CD8-positive, alpha-beta memory T cell (primary cell): ENCODE data around the gene CCL20. TPM values are rescaled to one million over a fixed set of nuclear protein-coding genes. Genes with fewer than 3 reads are reported as not detected.
A peak's percentile ranks its signal among the peaks of the same experiment; 100 is the strongest.

Experiments used
- CTCF ChIA-PET: fragments of 350-600 bp; sonication (Branson Sonifier 250); formaldehyde crosslinking; loops from one replicate; lab custom pipeline; 2021; ENCODE audit warnings: antibody characterized with exemption; lab: Charles Lee
- POLR2A ChIA-PET: fragments of 350-600 bp; sonication (Branson Sonifier 250); formaldehyde crosslinking; loops from one replicate; lab custom pipeline; 2021; ENCODE audit warnings: antibody characterized with exemption; lab: Charles Lee
- DNase-seq, 5 donors: peaks; one replicate each; pipeline versions ENCODE4 v3.0.0 to v3.0.0-alpha.2; 2020 to 2022; ENCODE audit warnings: mixed read lengths in 1 of 5
- H3K27ac ChIP-seq: one replicate; pipeline ENCODE4 v1.7.0; 2013; ENCODE audit warnings: low read depth, mild to moderate bottlenecking, low read length, moderate library complexity
- H3K27me3 ChIP-seq: 2 replicates; pipeline ENCODE4 v1.7.0; 2013; ENCODE audit warnings: low read length, mild to moderate bottlenecking; ENCODE audit not compliant: insufficient read depth, poor library complexity, severe bottlenecking
- H3K36me3 ChIP-seq: 2 replicates; pipeline ENCODE4 v1.7.0; 2013; ENCODE audit warnings: mild to moderate bottlenecking, low read length, moderate library complexity; ENCODE audit not compliant: insufficient read depth
- H3K4me1 ChIP-seq: 2 replicates; pipeline ENCODE4 v1.7.0; 2013; ENCODE audit warnings: mild to moderate bottlenecking, low read length, moderate library complexity; ENCODE audit not compliant: insufficient read depth
- H3K4me3 ChIP-seq: 2 replicates; pipeline ENCODE4 v1.7.0; 2013; ENCODE audit warnings: mild to moderate bottlenecking, low read length
- H3K9me3 ChIP-seq: 2 replicates; pipeline ENCODE4 v1.7.0; 2013; ENCODE audit warnings: mild to moderate bottlenecking, low read length
- H3K27ac Mint-ChIP-seq, 8 donors: one replicate each; pipeline ENCODE4 v1.8.0; 2020 to 2021; ENCODE audit warnings: mixed read lengths in 8 of 8, mild to moderate bottlenecking in 6 of 8, inconsistent platforms in 3 of 8, moderate library complexity in 3 of 8
- H3K27me3 Mint-ChIP-seq, 2 donors: one replicate each; pipeline ENCODE4 v1.8.0; 2020 to 2021; ENCODE audit warnings: mixed read lengths in 2 of 2, mild to moderate bottlenecking in 1 of 2, moderate library complexity in 1 of 2
- H3K36me3 Mint-ChIP-seq, 3 donors: one replicate each; pipeline ENCODE4 v1.8.0; 2020 to 2021; ENCODE audit warnings: mixed read lengths in 3 of 3, inconsistent platforms in 1 of 3, mild to moderate bottlenecking in 1 of 3
- H3K4me1 Mint-ChIP-seq, 3 donors: one replicate each; pipeline ENCODE4 v1.8.0; 2020 to 2021; ENCODE audit warnings: mixed read lengths in 3 of 3, inconsistent platforms in 1 of 3, mild to moderate bottlenecking in 1 of 3
- H3K4me3 Mint-ChIP-seq, 7 donors: one replicate each; pipeline ENCODE4 v1.8.0; 2020 to 2021; ENCODE audit warnings: mixed read lengths in 7 of 7, mild to moderate bottlenecking in 6 of 7, moderate library complexity in 4 of 7, inconsistent platforms in 2 of 7
- H3K9me3 Mint-ChIP-seq, 5 donors: one replicate each; pipeline ENCODE4 v1.8.0; 2020 to 2022; ENCODE audit warnings: mixed read lengths in 5 of 5, mild to moderate bottlenecking in 3 of 5, moderate library complexity in 2 of 5, inconsistent platforms in 1 of 5
- polyA plus RNA-seq: library from polyadenylated mRNA; unstranded; fragments of 300-500 nt; fragmentation: Illumina TruSeq; gene quantifications from one replicate; pipeline ENCODE4 v1.2.3, GENCODE V29; 2021
- total RNA-seq, 2 experiments: library from RNA; stranded (reverse); gene quantifications; one replicate each; pipeline ENCODE4 v1.2.3, GENCODE V29; 2021

Gene CCL20
- total and polyA plus RNA-seq, 3 experiments from 2014 or later = 0.63 to 5.0 (median 3.5) TPM

- H3K27ac ChIP-seq = peak overlapping the region; percentile 48
- no peaks in the 10 kb centered on the region for H3K9me3 ChIP-seq
- Mint-ChIP-seq H3K4me3 (peak overlapping the region; percentile 12 to 87 (median 81)), H3K9me3 (peaks cover 0 to 2% (median 0%) of the 10 kb centered on the region in 5 donors), H3K27me3 (peaks cover 2 to 7% of the 10 kb centered on the region in 2 donors), H3K4me1 (peaks cover 4 to 23% (median 19%) of the 10 kb centered on the region in 3 donors), H3K36me3 (peaks cover 0 to 5% (median 0%) of the 10 kb centered on the region in 3 donors), H3K27ac (peak overlapping the region; percentile 6 to 100 (median 94))
- H3K4me3 ChIP-seq = no peak overlapping the region
- no peaks in the 10 kb centered on the region for H3K36me3 ChIP-seq
- CTCF ChIA-PET = no interaction called here
- no peaks in the 10 kb centered on the region for H3K4me1 ChIP-seq
- POLR2A ChIA-PET = no interaction called here
- DNase-seq = no peak
- no peaks in the 10 kb centered on the region for H3K27me3 ChIP-seq
Observed at GRCh38 chr2:227848146-227848545, 34.5 kb downstream of the CCL20 start.

GRCh38 chr2:227848586-227848985 lies 34.9 kb downstream of the CCL20 start:
- H3K4me1 Mint-ChIP-seq = peaks cover 4 to 23% (median 19%) of the 10 kb centered on the region in 3 donors
- ChIA-PET POLR2A (no interaction called here), CTCF (no interaction called here)
- Histone ChIP-seq H3K36me3 (no peaks in the 10 kb centered on the region), H3K9me3 (no peaks in the 10 kb centered on the region), H3K27ac (peak overlapping the region; percentile 48), H3K4me3 (no peak overlapping the region), H3K4me1 (no peaks in the 10 kb centered on the region), H3K27me3 (no peaks in the 10 kb centered on the region)
- H3K27ac Mint-ChIP-seq = peak overlapping the region; percentile 47 to 100 (median 94)
- H3K27me3 Mint-ChIP-seq = peaks cover 3 to 7% of the 10 kb centered on the region in 2 donors
- peaks cover 0 to 3% (median 0%) of the 10 kb centered on the region in 3 donors for H3K36me3 Mint-ChIP-seq
- H3K4me3 Mint-ChIP-seq = peak overlapping the region; percentile 12 to 87 (median 81)
- DNase-seq = peak in 2 of 5 donors; percentile 39 to 56
- H3K9me3 Mint-ChIP-seq = peaks cover 0 to 2% (median 0%) of the 10 kb centered on the region in 5 donors

- H3K4me1 Mint-ChIP-seq = peaks cover 4 to 23% (median 19%) of the 10 kb centered on the region in 3 donors
- peaks cover 0 to 2% (median 0%) of the 10 kb centered on the region in 5 donors for H3K9me3 Mint-ChIP-seq
- no peaks in the 10 kb centered on the region for H3K9me3 ChIP-seq
- H3K36me3 ChIP-seq = no peaks in the 10 kb centered on the region
- H3K36me3 Mint-ChIP-seq = no peaks in the 10 kb centered on the region
- DNase-seq = no peak
- no peak overlapping the region for H3K4me3 ChIP-seq
- H3K27ac Mint-ChIP-seq = peak overlapping the region in 6 of 8 donors; percentile 88 to 100 (median 94)
- peak overlapping the region in 1 of 7 donors; percentile 59 for H3K4me3 Mint-ChIP-seq
- H3K27me3 Mint-ChIP-seq = peaks cover 7 to 11% of the 10 kb centered on the region in 2 donors
- no peaks in the 10 kb centered on the region for H3K4me1 ChIP-seq
- H3K27me3 ChIP-seq = no peaks in the 10 kb centered on the region
- ChIA-PET CTCF (no interaction called here), POLR2A (no interaction called here)
- H3K27ac ChIP-seq = no peak overlapping the region
Observed at GRCh38 chr2:227849906-227850305, 36.3 kb downstream of the CCL20 start.

- Mint-ChIP-seq H3K9me3 (no peaks in the 10 kb centered on the region), H3K4me1 (peaks cover 4 to 12% (median 9%) of the 10 kb centered on the region in 3 donors), H3K27ac (no peak overlapping the region), H3K27me3 (peaks cover 6 to 14% of the 10 kb centered on the region in 2 donors), H3K36me3 (no peaks in the 10 kb centered on the region), H3K4me3 (no peak overlapping the region)
- Histone ChIP-seq H3K9me3 (no peaks in the 10 kb centered on the region), H3K36me3 (no peaks in the 10 kb centered on the region), H3K27ac (no peak overlapping the region), H3K27me3 (no peaks in the 10 kb centered on the region), H3K4me1 (no peaks in the 10 kb centered on the region), H3K4me3 (no peak overlapping the region)
- DNase-seq = no peak
- POLR2A ChIA-PET = no interaction called here
- CTCF ChIA-PET = no interaction called here
Observed at GRCh38 chr2:227853204-227853629, 39.6 kb downstream of the CCL20 start.

- H3K27ac ChIP-seq = no peak overlapping the region
- Mint-ChIP-seq H3K4me3 (peak overlapping the region in 1 of 7 donors; percentile 17), H3K27me3 (peaks cover 6 to 14% of the 10 kb centered on the region in 2 donors), H3K4me1 (peaks cover 2 to 8% (median 5%) of the 10 kb centered on the region in 3 donors), H3K36me3 (no peaks in the 10 kb centered on the region), H3K27ac (peak overlapping the region in 3 of 8 donors; percentile 13 to 44 (median 25)), H3K9me3 (no peaks in the 10 kb centered on the region)
- no peak for DNase-seq
- H3K4me1 ChIP-seq = no peaks in the 10 kb centered on the region
- ChIA-PET CTCF (no interaction called here), POLR2A (no interaction called here)
- no peaks in the 10 kb centered on the region for H3K9me3 ChIP-seq
- H3K4me3 ChIP-seq = no peak overlapping the region
- no peaks in the 10 kb centered on the region for H3K36me3 ChIP-seq
- H3K27me3 ChIP-seq = no peaks in the 10 kb centered on the region
Observed at GRCh38 chr2:227853765-227854271, 40.2 kb downstream of the CCL20 start.

GRCh38 chr2:227855440-227855839 lies 41.8 kb downstream of the CCL20 start:
- H3K4me1 ChIP-seq = no peaks in the 10 kb centered on the region
- H3K4me3 Mint-ChIP-seq = no peak overlapping the region
- ChIA-PET CTCF (no interaction called here), POLR2A (no interaction called here)
- H3K9me3 Mint-ChIP-seq = no peaks in the 10 kb centered on the region
- H3K4me3 ChIP-seq = no peak overlapping the region
- H3K9me3 ChIP-seq = no peaks in the 10 kb centered on the region
- H3K27ac Mint-ChIP-seq = peak overlapping the region in 1 of 8 donors; percentile 28
- no peak overlapping the region for H3K27ac ChIP-seq
- H3K36me3 Mint-ChIP-seq = no peaks in the 10 kb centered on the region
- peaks cover 0 to 1% (median 0%) of the 10 kb centered on the region in 3 donors for H3K4me1 Mint-ChIP-seq
- DNase-seq = no peak
- H3K36me3 ChIP-seq = no peaks in the 10 kb centered on the region
- no peaks in the 10 kb centered on the region for H3K27me3 ChIP-seq
- H3K27me3 Mint-ChIP-seq = peaks cover 6 to 14% of the 10 kb centered on the region in 2 donors

GRCh38 chr2:227856697-227857096 lies 43.1 kb downstream of the CCL20 start:
- Mint-ChIP-seq H3K36me3 (no peaks in the 10 kb centered on the region), H3K9me3 (no peaks in the 10 kb centered on the region), H3K4me3 (no peak overlapping the region), H3K4me1 (no peaks in the 10 kb centered on the region), H3K27me3 (peaks cover 6 to 14% of the 10 kb centered on the region in 2 donors), H3K27ac (no peak overlapping the region)
- Histone ChIP-seq H3K4me3 (no peak overlapping the region), H3K36me3 (no peaks in the 10 kb centered on the region), H3K9me3 (no peaks in the 10 kb centered on the region), H3K27me3 (no peaks in the 10 kb centered on the region), H3K27ac (no peak overlapping the region), H3K4me1 (no peaks in the 10 kb centered on the region)
- DNase-seq = no peak
- ChIA-PET POLR2A (interaction anchor here (0.7 kb wide), 1 partner anchor 384 kb away, joined by 13 read pairs; no protein-coding TSS in a partner anchor), CTCF (no interaction called here)

GRCh38 chr2:227860221-227860641 lies 46.6 kb downstream of the CCL20 start:
- Mint-ChIP-seq H3K27ac (peak overlapping the region in 3 of 8 donors; percentile 1 to 59 (median 38)), H3K27me3 (peaks cover 0 to under 1% of the 10 kb centered on the region in 2 donors), H3K9me3 (no peaks in the 10 kb centered on the region), H3K4me3 (no peak overlapping the region), H3K36me3 (no peaks in the 10 kb centered on the region), H3K4me1 (no peaks in the 10 kb centered on the region)
- H3K27me3 ChIP-seq = no peaks in the 10 kb centered on the region
- CTCF ChIA-PET = no interaction called here
- no peaks in the 10 kb centered on the region for H3K9me3 ChIP-seq
- POLR2A ChIA-PET = no interaction called here
- no peak overlapping the region for H3K27ac ChIP-seq
- no peaks in the 10 kb centered on the region for H3K36me3 ChIP-seq
- no peaks in the 10 kb centered on the region for H3K4me1 ChIP-seq
- H3K4me3 ChIP-seq = no peak overlapping the region
- no peak for DNase-seq
